Activated B cell treated with CpG ODN at 0.5 μM for 24 hours (primary cell): ENCODE measurements around the gene WDR62. TPM values are rescaled to one million over a fixed set of nuclear protein-coding genes. Genes with fewer than 3 reads are reported as not detected.
"Not testable (repeated sequence)": the region's sequence is repeated elsewhere in the genome, so short reads cannot be mapped to it uniquely, and the experiment has no call there.

Experiments
- ATAC-seq: fragments of 200-7000 bp; cut with Tn5 transposase; one replicate; pipeline ENCODE4 v1.10.0; 2021; ENCODE audit warnings: low read depth, mild to moderate bottlenecking, moderate library complexity
- CTCF ChIA-PET: fragments of 350-600 bp; sonication (Branson Sonifier 250); formaldehyde crosslinking; loops from one replicate; lab custom pipeline; 2021; ENCODE audit warnings: antibody characterized with exemption; lab: Charles Lee
- POLR2A ChIA-PET: fragments of 350-600 bp; sonication (Branson Sonifier 250); formaldehyde crosslinking; loops from one replicate; lab custom pipeline; 2021; ENCODE audit warnings: antibody characterized with exemption; lab: Charles Lee
- DNase-seq: peaks from one replicate; pipeline ENCODE4 v3.0.0; 2022
- H3K27ac Mint-ChIP-seq: one replicate; pipeline ENCODE4 v1.8.0; 2020; ENCODE audit warnings: mixed read lengths
- H3K27me3 Mint-ChIP-seq: one replicate; pipeline ENCODE4 v1.8.0; 2021; ENCODE audit warnings: mixed read lengths
- H3K36me3 Mint-ChIP-seq: one replicate; pipeline ENCODE4 v1.8.0; 2021; ENCODE audit warnings: low read depth, mixed read lengths
- H3K4me1 Mint-ChIP-seq: one replicate; pipeline ENCODE4 v1.8.0; 2021; ENCODE audit warnings: mixed read lengths
- H3K4me3 Mint-ChIP-seq: one replicate; pipeline ENCODE4 v1.8.0; 2020; ENCODE audit warnings: mild to moderate bottlenecking, mixed read lengths
- H3K9me3 Mint-ChIP-seq: one replicate; pipeline ENCODE4 v1.8.0; 2020; ENCODE audit warnings: mixed read lengths
- CTCF ChIP-seq: fragments of 200-600 bp; IDR thresholded peaks from one replicate; pipeline ENCODE4 v1.8.0; 2022; ENCODE audit warnings: antibody characterized with exemption, mild to moderate bottlenecking
- intact Hi-C: fragments of 100-400 bp; cut with micrococcal nuclease; formaldehyde crosslinking; loops from one replicate; pipeline ENCODE4 v1.15.1; 2024
- total RNA-seq: library from RNA; stranded (reverse); gene quantifications from 2 replicates; pipeline ENCODE4 v1.2.3, GENCODE V29; 2022

The WDR62 gene
- total RNA-seq, 1 donor from 2014 or later: 3.3 TPM

GRCh38 chr19:36067681-36068080 is 13.0 kb downstream of the WDR62 start:
- no peaks in the 10 kb centered on the region for H3K27me3 Mint-ChIP-seq
- H3K36me3 Mint-ChIP-seq: no peaks in the 10 kb centered on the region
- no peak overlapping the region for H3K4me3 Mint-ChIP-seq
- H3K4me1 Mint-ChIP-seq: no peaks in the 10 kb centered on the region
- H3K27ac Mint-ChIP-seq: no peak overlapping the region
- ChIA-PET POLR2A (no interaction called here), CTCF (no interaction called here)
- intact Hi-C loops: no loop called here
- DNase-seq (no peak), ATAC-seq (no peak)
- TF ChIP-seq CTCF: no peak
- no peaks in the 10 kb centered on the region for H3K9me3 Mint-ChIP-seq

- H3K9me3 Mint-ChIP-seq, H3K4me3 Mint-ChIP-seq, DNase-seq, H3K4me1 Mint-ChIP-seq, intact Hi-C loops, H3K36me3 Mint-ChIP-seq, ATAC-seq, CTCF ChIA-PET, H3K27ac Mint-ChIP-seq, POLR2A ChIA-PET, H3K27me3 Mint-ChIP-seq: not testable (repeated sequence)
Observed at GRCh38 chr19:36068810-36069499, 14.3 kb downstream of the WDR62 start.

- intact Hi-C loops: no loop called here
- no peak for TF ChIP-seq CTCF
- H3K27ac Mint-ChIP-seq: no peak overlapping the region
- no peaks in the 10 kb centered on the region for H3K4me1 Mint-ChIP-seq
- H3K9me3 Mint-ChIP-seq: no peaks in the 10 kb centered on the region
- ChIA-PET CTCF (no interaction called here), POLR2A (no interaction called here)
- no peak overlapping the region for H3K4me3 Mint-ChIP-seq
- DNase-seq: no peak
- H3K36me3 Mint-ChIP-seq: no peaks in the 10 kb centered on the region
- H3K27me3 Mint-ChIP-seq: no peaks in the 10 kb centered on the region
- ATAC-seq: no peak
Observed at GRCh38 chr19:36072081-36072480, 17.4 kb downstream of the WDR62 start.

- Mint-ChIP-seq H3K36me3 (no peaks in the 10 kb centered on the region), H3K4me1 (no peaks in the 10 kb centered on the region), H3K4me3 (no peak overlapping the region), H3K27ac (no peak overlapping the region), H3K27me3 (no peaks in the 10 kb centered on the region), H3K9me3 (no peaks in the 10 kb centered on the region)
- CTCF ChIA-PET: no interaction called here
- intact Hi-C loops: no loop called here
- no peak for DNase-seq
- no peak for ATAC-seq
- POLR2A ChIA-PET: no interaction called here
- no peak for TF ChIP-seq CTCF
Observed at GRCh38 chr19:36073121-36073876, 18.6 kb downstream of the WDR62 start.

- Mint-ChIP-seq H3K27me3 (no peaks in the 10 kb centered on the region), H3K9me3 (no peaks in the 10 kb centered on the region), H3K27ac (no peak overlapping the region), H3K36me3 (peaks cover 2% of the 10 kb centered on the region), H3K4me1 (no peaks in the 10 kb centered on the region), H3K4me3 (no peak overlapping the region)
- TF ChIP-seq CTCF: no peak
- intact Hi-C loops: no loop called here
- no peak for ATAC-seq
- CTCF ChIA-PET: no interaction called here
- no peak for DNase-seq
- POLR2A ChIA-PET: no interaction called here
Observed at GRCh38 chr19:36079389-36079945, 24.8 kb downstream of the WDR62 start.
